Stimulated activated CD4-positive, alpha-beta T cell treated with anti-CD3 and anti-CD28 coated beads, TNF-alpha, amount 100 ng/mL, for 4 hours (primary cell): ENCODE data around the gene SFTPB.
"Not testable (repeated sequence)": the region's sequence is repeated elsewhere in the genome, so short reads cannot be mapped to it uniquely, and the experiment has no call there.

Experiments
- DNase-seq, 3 experiments: peaks; one replicate each; pipeline ENCODE4 v3.0.0-alpha.2; 2020; ENCODE audit warnings: low read depth in 3 of 3

SFTPB gene

GRCh38 chr2:85675866-85676548 lies 8.0 kb upstream of the SFTPB start:
- DNase-seq = no peak

DNA sequence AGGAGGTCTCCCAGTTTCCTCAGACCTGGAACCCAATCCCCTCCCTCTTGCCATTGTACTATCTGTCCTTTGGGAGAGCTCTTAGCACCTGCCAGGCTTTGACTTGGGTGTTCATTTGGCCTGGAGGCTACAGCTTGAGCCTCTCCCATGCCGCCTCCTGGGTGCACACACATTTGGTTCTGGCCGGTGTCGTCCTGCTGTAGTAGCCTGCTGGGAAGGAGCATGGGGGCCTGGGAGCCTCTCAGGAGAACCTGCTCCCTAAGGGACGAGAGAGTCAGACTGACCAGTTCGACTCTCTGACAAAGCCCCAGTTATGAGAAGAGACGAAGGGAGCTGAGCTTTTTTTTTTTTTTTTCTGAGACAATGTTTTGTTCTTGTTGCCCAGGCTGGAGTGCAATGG lies 7.4 kb upstream of the SFTPB start:
- no peak for DNase-seq

GRCh38 chr2:85674417-85674816 lies 6.4 kb upstream of the SFTPB start:
- no peak for DNase-seq

GRCh38 chr2:85673716-85674375 lies 5.8 kb upstream of the SFTPB start:
- DNase-seq = no peak

GRCh38 chr2:85672456-85672855 lies 4.5 kb upstream of the SFTPB start:
- no peak for DNase-seq

- not testable (repeated sequence) for DNase-seq
Observed at GRCh38 chr2:85670416-85670815, 2.4 kb upstream of the SFTPB start.

- DNase-seq = no peak
Observed at GRCh38 chr2:85669549-85669948, 1.6 kb upstream of the SFTPB start.

GRCh38 chr2:85668857-85669142 lies 801 bp upstream of the SFTPB start:
- no peak for DNase-seq

DNA sequence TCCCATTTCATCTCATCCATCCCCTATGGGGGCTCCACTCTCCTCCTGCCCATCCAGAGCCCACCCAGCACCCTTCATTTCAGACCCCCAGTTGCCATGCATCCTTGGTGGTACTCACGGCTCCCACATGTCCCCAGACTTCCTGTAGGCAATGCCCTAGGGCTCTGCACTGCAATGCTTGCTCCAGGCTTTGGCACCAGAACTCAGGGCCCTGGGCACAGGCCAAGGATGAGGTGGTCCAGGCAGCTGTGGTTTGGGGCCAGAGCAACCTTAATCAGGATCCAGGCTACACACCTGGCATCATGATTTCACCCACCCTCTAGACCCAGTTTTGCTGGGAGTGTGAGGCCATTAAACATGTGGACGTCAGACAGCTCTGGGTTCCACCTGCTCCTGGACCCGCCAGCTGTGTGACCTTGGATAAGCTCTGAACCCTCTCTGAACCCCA lies 414 bp downstream of the SFTPB start:
- DNase-seq = no peak

- no peak for DNase-seq
Observed at GRCh38 chr2:85666435-85667316, 1.3 kb downstream of the SFTPB start.

- no peak for DNase-seq
Observed at GRCh38 chr2:85666016-85666415, 2.0 kb downstream of the SFTPB start.

GRCh38 chr2:85665264-85665937 lies 2.6 kb downstream of the SFTPB start:
- DNase-seq = no peak

DNA sequence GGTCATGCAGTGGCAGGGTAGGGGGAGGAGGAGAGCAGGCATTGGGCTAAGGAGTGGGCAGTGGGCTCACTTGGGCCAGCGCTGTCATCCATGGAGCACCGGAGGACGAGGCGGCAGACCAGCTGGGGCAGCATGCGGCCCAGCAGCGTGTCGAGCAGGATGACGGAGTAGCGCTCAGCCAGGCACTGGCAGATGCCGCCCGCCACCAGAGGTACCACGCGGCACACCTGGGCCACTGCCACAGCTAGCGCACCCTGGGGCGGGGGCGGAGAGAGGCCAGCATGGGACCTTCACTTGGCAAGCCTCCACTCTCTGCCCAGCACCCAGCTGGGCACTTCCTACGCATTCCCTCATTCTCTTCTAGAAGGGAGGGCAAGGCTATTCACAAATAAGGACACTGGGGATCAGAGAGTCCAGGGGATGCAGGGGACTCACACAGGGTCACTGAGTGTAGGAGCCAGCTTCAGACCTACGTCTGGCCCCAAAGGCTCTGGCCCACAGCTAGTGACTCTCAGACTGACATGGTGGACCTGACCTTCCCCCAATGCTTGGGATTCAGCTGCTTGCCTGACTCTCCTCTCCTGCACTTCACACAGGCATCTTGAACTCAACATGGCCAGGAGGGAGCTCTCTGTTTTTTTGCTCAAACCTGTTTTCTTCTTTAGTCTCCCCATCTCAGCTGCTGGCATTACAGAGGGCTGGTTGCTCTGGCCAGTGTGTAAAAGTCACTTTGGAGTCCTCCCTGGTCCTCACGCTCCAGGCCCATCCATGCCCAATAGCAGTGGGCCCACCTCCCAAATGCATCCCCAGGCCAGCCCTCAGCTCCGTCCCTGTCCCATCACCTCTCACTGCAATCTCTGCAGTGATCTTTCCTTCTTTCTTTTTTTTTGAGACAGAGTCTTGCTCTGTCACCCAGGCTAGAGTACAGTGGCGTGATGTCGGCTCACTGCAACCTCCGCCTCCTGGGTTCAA lies 4.1 kb downstream of the SFTPB start:
- no peak for DNase-seq

GRCh38 chr2:85662899-85663593 lies 5.0 kb downstream of the SFTPB start:
- DNase-seq = no peak

GRCh38 chr2:85661139-85661858 lies 6.7 kb downstream of the SFTPB start:
- DNase-seq = no peak

- DNase-seq = no peak
Observed at GRCh38 chr2:85660725-85661124, 7.3 kb downstream of the SFTPB start.

- DNase-seq = not testable (repeated sequence)
Observed at GRCh38 chr2:85660301-85660700, 7.7 kb downstream of the SFTPB start.

- no peak for DNase-seq
Observed at GRCh38 chr2:85659324-85659981, 8.5 kb downstream of the SFTPB start.

GRCh38 chr2:85657399-85657798 lies 10.6 kb downstream of the SFTPB start:
- not testable (repeated sequence) for DNase-seq
